Thyroid gland (tissue), 4 donors: ENCODE data around the gene NFIA. TPM values are rescaled to one million over a fixed set of nuclear protein-coding genes. Genes with fewer than 3 reads are reported as not detected.

Source experiments
- DNase-seq, 2 donors: peaks; one replicate each; pipeline ENCODE4 v3.0.0-alpha.2; 2019
- H3K27ac ChIP-seq, 3 donors: fragments of 200-600 bp; sonication (generic); 1 replicate in 2 of 3; 2 replicates in 1 of 3; pipeline ENCODE4 v1.5.1; 2016 to 2019; ENCODE audit warnings: mild to moderate bottlenecking in 1 of 3, moderate library complexity in 1 of 3
- H3K27me3 ChIP-seq: fragments of 200-600 bp; sonication (generic); one replicate; pipeline ENCODE4 v1.5.1; 2019
- H3K36me3 ChIP-seq, 2 donors: fragments of 200-600 bp; sonication (generic); one replicate each; pipeline ENCODE4 v1.5.1; 2016 to 2019
- H3K4me1 ChIP-seq, 2 donors: fragments of 200-600 bp; sonication (generic); one replicate each; pipeline ENCODE4 v1.5.1; 2017 to 2019
- H3K4me3 ChIP-seq, 3 donors: fragments of 200-600 bp; sonication (generic); replicated peaks in 1 of 3; 1 replicate in 2 of 3; 2 replicates in 1 of 3; pipeline ENCODE4 v1.5.1; 2016; ENCODE audit warnings: mild to moderate bottlenecking in 1 of 3
- H3K9me3 ChIP-seq: fragments of 200-600 bp; sonication (generic); one replicate; pipeline ENCODE4 v1.5.1; 2017
- POLR2A ChIP-seq, 2 donors: fragments of 450-650 bp; IDR thresholded peaks; one replicate each; pipeline ENCODE4 v1.6.1; 2017; ENCODE audit warnings: antibody characterized with exemption in 2 of 2, mild to moderate bottlenecking in 2 of 2, moderate library complexity in 1 of 2
- WGBS, 2 donors: methylation state at CpG; one replicate each; pipeline ENCODE4 v1.1.5; 2017; 5-methylcytosine and 5-hydroxymethylcytosine counted together
- intact Hi-C: fragments of 100-400 bp; cut with DNase I; formaldehyde crosslinking; loops from one replicate; pipeline ENCODE4 v1.15.1; 2023
- total RNA-seq, 4 donors: library from RNA; depleted of rRNA; stranded (reverse); fragments of >200 nt; gene quantifications; one replicate each; pipeline ENCODE4 v1.2.3, GENCODE V29; 2016
- TF ChIP-seq, protein P1 (sequence below), 6 experiments: fragments of 200-600 bp in 3 of 6; fragments of 450-650 bp in 3 of 6; sonication (generic) in 3 of 6; IDR thresholded peaks; one replicate each; pipeline ENCODE4 v1.5.1; 2016 to 2019; ENCODE audit warnings: antibody characterized with exemption in 6 of 6, mild to moderate bottlenecking in 2 of 6, inconsistent platforms in 1 of 6, moderate library complexity in 1 of 6

NFIA gene
- total RNA-seq, 4 donors from 2014 or later = 105 to 149 (median 118) TPM

DNA sequence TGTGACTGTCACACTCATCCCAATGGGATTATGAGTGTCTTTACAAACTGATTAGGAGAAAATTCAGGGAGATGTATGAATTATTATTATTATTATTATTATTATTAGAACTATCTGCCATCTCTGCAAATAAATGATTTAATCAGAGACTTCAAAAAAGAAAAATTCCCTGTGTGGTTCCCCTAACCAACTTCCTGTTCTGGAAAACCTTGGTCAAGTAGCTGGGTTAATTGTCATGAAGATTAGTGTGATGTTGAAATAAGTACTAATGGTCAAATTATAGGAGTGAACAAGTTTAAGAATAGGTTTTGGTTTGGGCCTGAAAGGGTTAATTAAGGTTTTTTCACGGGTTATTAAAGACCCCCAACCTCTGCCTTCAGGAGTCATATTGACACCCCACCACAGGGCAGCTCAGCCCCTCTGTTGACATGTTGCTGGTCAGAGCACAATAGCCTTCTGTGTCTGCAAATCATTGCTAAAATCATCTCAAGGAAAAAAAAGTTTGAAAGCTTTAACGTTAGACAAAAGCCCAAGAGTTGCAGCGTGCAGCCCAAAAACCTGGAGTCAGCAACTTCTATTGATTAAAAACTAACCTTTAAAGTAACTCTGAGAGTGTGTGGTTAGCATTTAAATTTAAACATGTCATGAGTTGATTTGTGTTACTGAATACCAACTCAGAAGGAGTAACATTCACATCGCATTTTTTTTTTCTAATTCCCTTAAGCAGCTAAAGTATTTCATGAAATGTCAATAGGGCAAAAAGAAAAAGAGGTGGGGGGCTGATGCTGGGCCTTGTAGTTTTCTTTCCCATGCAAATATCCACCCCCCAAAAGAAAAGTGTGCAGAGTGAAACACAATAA is 370.0 kb downstream of the NFIA start:
- H3K27me3 ChIP-seq = no peaks in the 10 kb centered on the region

DNA sequence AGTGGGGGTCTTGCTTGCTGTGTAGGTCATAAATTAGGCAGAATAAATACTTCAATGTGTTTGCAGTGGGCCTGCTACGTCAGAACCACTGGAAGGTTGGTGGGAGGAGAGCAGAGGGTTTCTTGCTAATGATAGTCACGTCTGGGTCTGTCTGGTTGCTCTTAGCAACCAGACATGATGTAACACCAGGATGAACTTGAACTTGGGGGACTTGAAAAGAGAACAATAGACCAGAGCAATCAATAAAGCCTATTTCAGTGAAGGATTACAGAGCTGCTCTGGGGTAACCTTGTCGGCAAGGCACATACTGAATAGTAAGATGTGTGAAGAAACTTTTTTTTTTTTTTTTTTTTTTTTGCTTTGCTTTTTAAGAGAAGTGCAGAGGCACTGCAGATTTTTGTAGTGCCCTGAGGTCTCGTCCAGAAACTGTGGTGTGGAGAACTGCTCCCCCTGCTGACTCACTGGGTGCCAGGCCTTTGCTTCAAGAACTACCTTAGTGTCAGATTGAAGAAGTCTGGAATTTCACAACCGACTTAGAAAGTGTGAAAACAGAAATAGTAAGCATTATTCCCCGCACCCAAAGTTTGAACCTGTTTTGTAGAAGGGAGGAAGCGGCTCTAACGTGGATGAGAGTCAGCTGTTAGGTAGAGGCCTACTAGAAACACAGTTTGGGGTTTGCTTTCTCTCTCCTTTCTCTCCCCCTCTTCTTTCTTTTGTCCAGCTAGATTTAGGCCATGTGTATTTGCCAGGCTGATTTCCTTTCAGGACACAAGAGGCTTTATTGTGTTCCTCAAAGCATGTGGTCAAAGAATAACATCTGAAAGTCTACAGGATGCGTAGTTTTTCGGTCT is 371.0 kb downstream of the NFIA start:
- no peaks in the 10 kb centered on the region for H3K36me3 ChIP-seq
- no peak overlapping the region for H3K4me3 ChIP-seq
- peak overlapping the region; percentile 46 to 82 (median 74) for H3K27ac ChIP-seq
- intact Hi-C loops = loop anchor here (5.0 kb wide), 1 partner anchor 401 kb away; no protein-coding TSS in a partner anchor
- 17 to 21% methylated on average over 10 of the region's 10 CpGs for WGBS, 2 donors
- H3K4me1 ChIP-seq = peaks cover 50 to 52% of the 10 kb centered on the region in 2 donors
- no peaks in the 10 kb centered on the region for H3K9me3 ChIP-seq
- peak; percentile 93 for DNase-seq
- TF ChIP-seq, protein P1, sequence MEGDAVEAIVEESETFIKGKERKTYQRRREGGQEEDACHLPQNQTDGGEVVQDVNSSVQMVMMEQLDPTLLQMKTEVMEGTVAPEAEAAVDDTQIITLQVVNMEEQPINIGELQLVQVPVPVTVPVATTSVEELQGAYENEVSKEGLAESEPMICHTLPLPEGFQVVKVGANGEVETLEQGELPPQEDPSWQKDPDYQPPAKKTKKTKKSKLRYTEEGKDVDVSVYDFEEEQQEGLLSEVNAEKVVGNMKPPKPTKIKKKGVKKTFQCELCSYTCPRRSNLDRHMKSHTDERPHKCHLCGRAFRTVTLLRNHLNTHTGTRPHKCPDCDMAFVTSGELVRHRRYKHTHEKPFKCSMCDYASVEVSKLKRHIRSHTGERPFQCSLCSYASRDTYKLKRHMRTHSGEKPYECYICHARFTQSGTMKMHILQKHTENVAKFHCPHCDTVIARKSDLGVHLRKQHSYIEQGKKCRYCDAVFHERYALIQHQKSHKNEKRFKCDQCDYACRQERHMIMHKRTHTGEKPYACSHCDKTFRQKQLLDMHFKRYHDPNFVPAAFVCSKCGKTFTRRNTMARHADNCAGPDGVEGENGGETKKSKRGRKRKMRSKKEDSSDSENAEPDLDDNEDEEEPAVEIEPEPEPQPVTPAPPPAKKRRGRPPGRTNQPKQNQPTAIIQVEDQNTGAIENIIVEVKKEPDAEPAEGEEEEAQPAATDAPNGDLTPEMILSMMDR (IDR thresholded peaks at IDR 0.05) = peak; percentile 30 to 87 (median 74)
- no peak for TF ChIP-seq POLR2A (IDR thresholded peaks at IDR 0.05)
- H3K27me3 ChIP-seq = no peaks in the 10 kb centered on the region

More for the DNA sequence above, 370.0 kb downstream of the NFIA start:
- H3K4me1 ChIP-seq = peaks cover 44 to 48% of the 10 kb centered on the region in 2 donors
- intact Hi-C loops = loop anchor here (5.0 kb wide), 1 partner anchor 400 kb away; no protein-coding TSS in a partner anchor
- peak overlapping the region; percentile 37 to 82 (median 74) for H3K27ac ChIP-seq
- no peak overlapping the region for H3K4me3 ChIP-seq
- no peaks in the 10 kb centered on the region for H3K36me3 ChIP-seq
- DNase-seq = no peak
- TF ChIP-seq POLR2A (IDR thresholded peaks at IDR 0.05) = no peak
- TF ChIP-seq, protein P1 (IDR thresholded peaks at IDR 0.05) = no peak
- H3K9me3 ChIP-seq = no peaks in the 10 kb centered on the region
- WGBS, 2 donors = 7 to 14% methylated on average over 4 of the region's 4 CpGs

DNA sequence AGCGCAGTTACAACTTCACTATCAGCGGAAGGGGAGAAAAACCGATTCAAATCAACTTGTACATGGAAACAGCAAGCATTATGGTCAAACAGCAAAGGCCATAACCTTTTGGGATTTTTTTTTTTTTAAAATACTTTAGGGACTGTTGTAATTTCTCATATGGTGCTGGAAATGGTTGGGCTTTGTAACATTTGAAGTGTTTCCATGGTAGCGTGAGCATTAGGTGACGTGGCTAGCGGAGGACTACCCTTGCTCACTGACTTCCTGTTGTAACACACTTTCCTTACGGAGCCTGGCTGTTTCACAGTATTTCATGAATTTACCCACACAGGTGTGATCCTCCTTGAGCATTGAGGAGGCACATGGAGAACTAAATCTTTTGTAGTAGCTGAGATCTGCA is 373.0 kb downstream of the NFIA start:
- Histone ChIP-seq H3K27me3 (no peaks in the 10 kb centered on the region), H3K27ac (no peak overlapping the region), H3K4me1 (peaks cover 49 to 51% of the 10 kb centered on the region in 2 donors), H3K9me3 (no peaks in the 10 kb centered on the region), H3K36me3 (no peaks in the 10 kb centered on the region), H3K4me3 (no peak overlapping the region)
- no peak for DNase-seq
- intact Hi-C loops = no loop called here
- TF ChIP-seq POLR2A (IDR thresholded peaks at IDR 0.05) = no peak
- TF ChIP-seq, protein P1 (IDR thresholded peaks at IDR 0.05) = no peak
- WGBS, 2 donors = 89 to 91% methylated on average over 7 of the region's 7 CpGs

DNA sequence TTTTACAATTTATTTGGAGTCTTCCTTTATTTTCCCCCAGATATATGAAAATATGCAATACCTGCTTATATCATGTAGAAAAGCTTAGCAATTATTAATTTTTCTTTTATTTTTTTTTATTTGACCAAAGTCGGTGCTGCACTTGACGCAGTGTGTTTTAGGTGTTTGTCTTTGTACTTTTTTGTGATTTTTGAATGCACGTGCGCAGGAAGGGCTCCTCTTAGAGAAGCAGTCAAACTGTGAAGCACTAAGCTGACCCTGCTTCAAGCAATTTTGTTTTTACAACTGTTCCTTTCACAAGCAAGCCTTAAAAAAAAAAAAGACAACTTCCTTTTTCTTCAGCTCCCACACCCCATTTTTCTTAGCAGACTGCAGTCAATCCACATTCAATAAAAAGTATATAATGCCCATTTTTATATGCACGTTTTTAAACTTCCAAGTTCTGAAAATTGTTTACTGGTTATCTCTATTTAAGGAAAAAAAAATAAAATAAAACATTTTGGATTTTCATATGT is 375.2 kb downstream of the NFIA start:
- Histone ChIP-seq H3K9me3 (no peaks in the 10 kb centered on the region), H3K27me3 (no peaks in the 10 kb centered on the region), H3K4me1 (peaks cover 32% of the 10 kb centered on the region in 2 donors), H3K4me3 (no peak overlapping the region), H3K36me3 (peaks cover 0 to 2% of the 10 kb centered on the region in 2 donors), H3K27ac (peak overlapping the region; percentile 20 to 42 (median 27))
- 31 to 34% methylated on average over 5 of the region's 5 CpGs for WGBS, 2 donors
- intact Hi-C loops = no loop called here
- TF ChIP-seq POLR2A (IDR thresholded peaks at IDR 0.05) = no peak
- TF ChIP-seq, protein P1 (IDR thresholded peaks at IDR 0.05) = no peak
- DNase-seq = peak; percentile 65 to 66
